SK-N-SH treated with all-trans-retinoic acid at 6 μM for 48 hours (cell line): ENCODE measurements around the gene SEMA4D.

Source experiments
- ATAC-seq: fragments of 200-7000 bp; cut with Tn5 transposase; 3 replicates; pipeline ENCODE4 v1.9.1; 2020; ENCODE audit warnings: mild to moderate bottlenecking, moderate library complexity
- ARNTL ChIP-seq: fragments of 450-650 bp; formaldehyde crosslinking; IDR thresholded peaks from 2 replicates; pipeline ENCODE4 v1.5.0; 2020; ENCODE audit warnings: low read depth, mild to moderate bottlenecking, moderate library complexity, borderline replicate concordance
- CREB5 ChIP-seq: fragments of 250-450 bp; sonication (Bioruptor Pico); IDR thresholded peaks from 2 replicates; pipeline ENCODE4 v1.5.1; 2020; ENCODE audit warnings: low read depth, mild to moderate bottlenecking, moderate library complexity
- ESRRG ChIP-seq: fragments of 250-450 bp; sonication (Bioruptor Pico); IDR thresholded peaks from 2 replicates; pipeline ENCODE4 v1.6.1; 2021; ENCODE audit warnings: mild to moderate bottlenecking
- GLIS3 ChIP-seq: fragments of 250-450 bp; sonication (Bioruptor Pico); IDR thresholded peaks from 2 replicates; pipeline ENCODE4 v1.5.0; 2020; ENCODE audit warnings: mild to moderate bottlenecking, moderate library complexity
- ISL1 ChIP-seq: fragments of 250-450 bp; sonication (Bioruptor Pico); IDR thresholded peaks from 2 replicates; pipeline ENCODE4 v2.1.2; 2022; ENCODE audit warnings: mild to moderate bottlenecking, moderate library complexity
- OSR1 ChIP-seq: fragments of 250-450 bp; sonication (Bioruptor Pico); IDR thresholded peaks from 2 replicates; pipeline ENCODE4 v1.8.0; 2022; ENCODE audit warnings: moderate library complexity, mild to moderate bottlenecking, inconsistent platforms
- PATZ1 ChIP-seq: fragments of 250-450 bp; sonication (Bioruptor Pico); IDR thresholded peaks from 2 replicates; pipeline ENCODE4 v1.8.0; 2020; ENCODE audit warnings: mild to moderate bottlenecking, moderate library complexity, borderline replicate concordance
- POU6F1 ChIP-seq: fragments of 250-450 bp; sonication (Bioruptor Pico); IDR thresholded peaks from 2 replicates; pipeline ENCODE4 v1.8.0; 2021; ENCODE audit warnings: low read depth, mild to moderate bottlenecking, moderate library complexity, borderline replicate concordance
- RARB ChIP-seq: fragments of 250-450 bp; sonication (Bioruptor Pico); IDR thresholded peaks from 2 replicates; pipeline ENCODE4 v1.8.0; 2021; ENCODE audit warnings: mild to moderate bottlenecking, moderate library complexity
- SNAI2 ChIP-seq: fragments of 250-450 bp; sonication (Bioruptor Pico); IDR thresholded peaks from 2 replicates; pipeline ENCODE4 v1.5.0; 2020; ENCODE audit warnings: mild to moderate bottlenecking, moderate library complexity
- TCF4 ChIP-seq: fragments of 250-450 bp; sonication (Bioruptor Pico); IDR thresholded peaks from 2 replicates; pipeline ENCODE4 v1.8.0; 2021; ENCODE audit warnings: mild to moderate bottlenecking, moderate library complexity, borderline replicate concordance
- TOX ChIP-seq: fragments of 250-450 bp; sonication (Bioruptor Pico); IDR thresholded peaks from 2 replicates; pipeline ENCODE4 v1.8.0; 2021; ENCODE audit warnings: mild to moderate bottlenecking, moderate library complexity, borderline replicate concordance
- ZC3H10 ChIP-seq: fragments of 250-450 bp; sonication (Bioruptor Pico); IDR thresholded peaks from 2 replicates; pipeline ENCODE4 v1.5.1; 2021; ENCODE audit warnings: mild to moderate bottlenecking, moderate library complexity
- ZFP3 ChIP-seq: fragments of 250-450 bp; sonication (Bioruptor Pico); IDR thresholded peaks from 2 replicates; pipeline ENCODE4 v1.5.0; 2020; ENCODE audit warnings: mild to moderate bottlenecking, moderate library complexity
- ZFP30 ChIP-seq: fragments of 450-650 bp; formaldehyde crosslinking; IDR thresholded peaks from 2 replicates; pipeline ENCODE4 v1.5.0; 2022; ENCODE audit warnings: mild to moderate bottlenecking, moderate library complexity
- ZNF70 ChIP-seq: fragments of 450-650 bp; formaldehyde crosslinking; IDR thresholded peaks from 2 replicates; pipeline ENCODE4 v1.5.0; 2020; ENCODE audit warnings: mild to moderate bottlenecking, moderate library complexity
- ZNF8 ChIP-seq: fragments of 450-650 bp; formaldehyde crosslinking; IDR thresholded peaks from 2 replicates; pipeline ENCODE4 v1.5.0; 2020; ENCODE audit warnings: mild to moderate bottlenecking, moderate library complexity
- TF ChIP-seq, protein P1 (sequence below): fragments of 250-450 bp; sonication (Bioruptor Pico); IDR thresholded peaks from 2 replicates; pipeline ENCODE4 v1.5.1; 2021; ENCODE audit warnings: mild to moderate bottlenecking, moderate library complexity
- TF ChIP-seq, protein P2 (sequence below): fragments of 250-450 bp; sonication (Bioruptor Pico); IDR thresholded peaks from 2 replicates; pipeline ENCODE4 v1.5.0; 2020; ENCODE audit warnings: mild to moderate bottlenecking, moderate library complexity

SEMA4D gene

GRCh38 chr9:89340332-89340731, 157.6 kb downstream of the SEMA4D start (continued):
- TF ChIP-seq CREB5 (CRISPR knock-in tag), result no peak
- no peak for TF ChIP-seq ESRRG (CRISPR knock-in tag)
- TF ChIP-seq ZNF8 (CRISPR knock-in tag), result no peak
- no peak for TF ChIP-seq ZFP3 (CRISPR knock-in tag)
- TF ChIP-seq PATZ1 (CRISPR knock-in tag), result no peak
- no peak for TF ChIP-seq TOX (CRISPR knock-in tag)

GRCh38 chr9:89339807-89340206, 158.1 kb downstream of the SEMA4D start:
- TF ChIP-seq ZNF70 (CRISPR knock-in tag) (no peak), ARNTL (CRISPR knock-in tag) (no peak), TOX (CRISPR knock-in tag) (no peak), GLIS3 (CRISPR knock-in tag) (no peak)
- TF ChIP-seq, protein P1, sequence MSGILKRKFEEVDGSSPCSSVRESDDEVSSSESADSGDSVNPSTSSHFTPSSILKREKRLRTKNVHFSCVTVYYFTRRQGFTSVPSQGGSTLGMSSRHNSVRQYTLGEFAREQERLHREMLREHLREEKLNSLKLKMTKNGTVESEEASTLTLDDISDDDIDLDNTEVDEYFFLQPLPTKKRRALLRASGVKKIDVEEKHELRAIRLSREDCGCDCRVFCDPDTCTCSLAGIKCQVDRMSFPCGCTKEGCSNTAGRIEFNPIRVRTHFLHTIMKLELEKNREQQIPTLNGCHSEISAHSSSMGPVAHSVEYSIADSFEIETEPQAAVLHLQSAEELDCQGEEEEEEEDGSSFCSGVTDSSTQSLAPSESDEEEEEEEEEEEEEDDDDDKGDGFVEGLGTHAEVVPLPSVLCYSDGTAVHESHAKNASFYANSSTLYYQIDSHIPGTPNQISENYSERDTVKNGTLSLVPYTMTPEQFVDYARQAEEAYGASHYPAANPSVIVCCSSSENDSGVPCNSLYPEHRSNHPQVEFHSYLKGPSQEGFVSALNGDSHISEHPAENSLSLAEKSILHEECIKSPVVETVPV (CRISPR knock-in tag), result no peak
- ATAC-seq, result no peak

DNA sequence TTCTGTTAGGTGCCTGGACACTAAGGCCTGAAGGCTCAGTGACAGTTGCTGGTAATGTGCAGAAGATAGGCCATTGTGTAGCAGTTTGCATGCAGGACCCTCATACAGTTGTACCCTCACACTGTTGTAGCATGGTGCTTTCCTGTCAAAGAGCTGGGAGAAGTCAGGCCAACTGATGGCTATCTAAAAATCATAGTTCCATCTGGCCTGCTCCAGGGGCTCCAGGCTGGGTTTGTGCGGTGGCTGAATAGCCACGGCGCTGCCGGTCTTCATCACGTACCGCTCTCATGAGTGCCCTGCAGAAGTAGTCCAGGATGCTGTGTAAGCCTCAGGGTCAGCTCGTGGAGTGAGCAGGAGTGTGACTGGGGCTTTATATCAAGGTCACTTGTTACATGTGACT, 167.4 kb downstream of the SEMA4D start:
- no peak; the same call in 2 of the 3 replicates for ATAC-seq
- TF ChIP-seq POU6F1 (CRISPR knock-in tag), result no peak
- TF ChIP-seq SNAI2 (CRISPR knock-in tag), result no peak
- TF ChIP-seq TCF4 (CRISPR knock-in tag), result 0 out of 2 replicates have a peak, but pooled peaks have one; percentile 12
- TF ChIP-seq TOX (CRISPR knock-in tag), result no peak
- TF ChIP-seq ZFP30 (CRISPR knock-in tag), result no peak
- TF ChIP-seq ARNTL (CRISPR knock-in tag), result no peak
- TF ChIP-seq GLIS3 (CRISPR knock-in tag), result no peak
- TF ChIP-seq PATZ1 (CRISPR knock-in tag), result no peak
- no peak for TF ChIP-seq ISL1 (CRISPR knock-in tag)
- TF ChIP-seq, all 23 proteins: peak for 1

GRCh38 chr9:89329917-89330316, 168.0 kb downstream of the SEMA4D start:
- ATAC-seq, result no peak
- TF ChIP-seq, protein P2, sequence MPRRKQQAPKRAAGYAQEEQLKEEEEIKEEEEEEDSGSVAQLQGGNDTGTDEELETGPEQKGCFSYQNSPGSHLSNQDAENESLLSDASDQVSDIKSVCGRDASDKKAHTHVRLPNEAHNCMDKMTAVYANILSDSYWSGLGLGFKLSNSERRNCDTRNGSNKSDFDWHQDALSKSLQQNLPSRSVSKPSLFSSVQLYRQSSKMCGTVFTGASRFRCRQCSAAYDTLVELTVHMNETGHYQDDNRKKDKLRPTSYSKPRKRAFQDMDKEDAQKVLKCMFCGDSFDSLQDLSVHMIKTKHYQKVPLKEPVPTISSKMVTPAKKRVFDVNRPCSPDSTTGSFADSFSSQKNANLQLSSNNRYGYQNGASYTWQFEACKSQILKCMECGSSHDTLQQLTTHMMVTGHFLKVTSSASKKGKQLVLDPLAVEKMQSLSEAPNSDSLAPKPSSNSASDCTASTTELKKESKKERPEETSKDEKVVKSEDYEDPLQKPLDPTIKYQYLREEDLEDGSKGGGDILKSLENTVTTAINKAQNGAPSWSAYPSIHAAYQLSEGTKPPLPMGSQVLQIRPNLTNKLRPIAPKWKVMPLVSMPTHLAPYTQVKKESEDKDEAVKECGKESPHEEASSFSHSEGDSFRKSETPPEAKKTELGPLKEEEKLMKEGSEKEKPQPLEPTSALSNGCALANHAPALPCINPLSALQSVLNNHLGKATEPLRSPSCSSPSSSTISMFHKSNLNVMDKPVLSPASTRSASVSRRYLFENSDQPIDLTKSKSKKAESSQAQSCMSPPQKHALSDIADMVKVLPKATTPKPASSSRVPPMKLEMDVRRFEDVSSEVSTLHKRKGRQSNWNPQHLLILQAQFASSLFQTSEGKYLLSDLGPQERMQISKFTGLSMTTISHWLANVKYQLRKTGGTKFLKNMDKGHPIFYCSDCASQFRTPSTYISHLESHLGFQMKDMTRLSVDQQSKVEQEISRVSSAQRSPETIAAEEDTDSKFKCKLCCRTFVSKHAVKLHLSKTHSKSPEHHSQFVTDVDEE (CRISPR knock-in tag), result no peak
- TF ChIP-seq OSR1 (no peak), RARB (no peak), ISL1 (CRISPR knock-in tag) (no peak), PATZ1 (CRISPR knock-in tag) (no peak), ZFP3 (CRISPR knock-in tag) (no peak), TCF4 (CRISPR knock-in tag) (no peak), ZC3H10 (CRISPR knock-in tag) (no peak), POU6F1 (CRISPR knock-in tag) (no peak), ESRRG (CRISPR knock-in tag) (no peak)
